Naive thymus-derived CD4-positive, alpha-beta T cell (primary cell): ENCODE measurements around the gene NDUFAF7. TPM values are rescaled to one million over a fixed set of nuclear protein-coding genes. Genes with fewer than 3 reads are reported as not detected.
A peak's percentile ranks its signal among the peaks of the same experiment; 100 is the strongest.

ENCODE experiments used
- ATAC-seq: fragments of 150-1000 bp; cut with Tn5 transposase; 2 replicates; pipeline ENCODE4 v1.10.0; 2021; ENCODE audit warnings: mild to moderate bottlenecking, moderate library complexity
- CTCF ChIA-PET: fragments of 350-600 bp; sonication (Branson Sonifier 250); formaldehyde crosslinking; loops from one replicate; lab custom pipeline; 2021; ENCODE audit warnings: antibody characterized with exemption; lab: Charles Lee
- POLR2A ChIA-PET: fragments of 350-600 bp; sonication (Branson Sonifier 250); formaldehyde crosslinking; loops from one replicate; lab custom pipeline; 2021; ENCODE audit warnings: antibody characterized with exemption, inconsistent platforms; lab: Charles Lee
- DNase-seq, 9 donors: peaks; one replicate each; pipeline versions ENCODE4 v3.0.0 to v3.0.0-alpha.2; 2020 to 2022; ENCODE audit warnings: mixed read lengths in 1 of 9
- H3K27ac ChIP-seq: one replicate; pipeline ENCODE4 v1.7.0; 2013; ENCODE audit warnings: mild to moderate bottlenecking, low read depth, low read length, moderate library complexity
- H3K27me3 ChIP-seq, 2 donors: one replicate each; pipeline ENCODE4 v1.7.0; 2013; ENCODE audit warnings: low read length in 2 of 2, mild to moderate bottlenecking in 2 of 2, moderate library complexity in 2 of 2; ENCODE audit not compliant: control insufficient read depth in 2 of 2, insufficient read depth in 2 of 2
- H3K36me3 ChIP-seq, 3 experiments: 1 replicate in 2 of 3; 2 replicates in 1 of 3; pipeline ENCODE4 v1.7.0; 2013; ENCODE audit warnings: low read length in 3 of 3, mild to moderate bottlenecking in 3 of 3, moderate library complexity in 1 of 3; ENCODE audit not compliant: insufficient read depth in 3 of 3, control insufficient read depth in 2 of 3
- H3K4me1 ChIP-seq, 2 donors: one replicate each; pipeline ENCODE4 v1.7.0; 2013; ENCODE audit warnings: low read length in 2 of 2, mild to moderate bottlenecking in 2 of 2, moderate library complexity in 1 of 2; ENCODE audit not compliant: control insufficient read depth in 2 of 2, insufficient read depth in 2 of 2
- H3K4me3 ChIP-seq: 2 replicates; pipeline ENCODE4 v1.7.0; 2013; ENCODE audit warnings: mild to moderate bottlenecking, low read length
- H3K9me3 ChIP-seq, 3 experiments: 1 replicate in 2 of 3; 2 replicates in 1 of 3; pipeline ENCODE4 v1.7.0; 2013; ENCODE audit warnings: low read length in 3 of 3; ENCODE audit not compliant: control insufficient read depth in 2 of 3
- H3K27ac Mint-ChIP-seq, 9 donors: one replicate each; pipeline ENCODE4 v1.8.0; 2020 to 2022; ENCODE audit warnings: mixed read lengths in 9 of 9, mild to moderate bottlenecking in 8 of 9, moderate library complexity in 5 of 9, inconsistent platforms in 2 of 9
- H3K27me3 Mint-ChIP-seq, 5 donors: one replicate each; pipeline ENCODE4 v1.8.0; 2021 to 2022; ENCODE audit warnings: mixed read lengths in 5 of 5, mild to moderate bottlenecking in 1 of 5
- H3K36me3 Mint-ChIP-seq, 5 donors: one replicate each; pipeline ENCODE4 v1.8.0; 2020 to 2022; ENCODE audit warnings: mixed read lengths in 5 of 5, mild to moderate bottlenecking in 3 of 5, inconsistent platforms in 1 of 5
- H3K4me1 Mint-ChIP-seq, 7 donors: one replicate each; pipeline ENCODE4 v1.8.0; 2020 to 2022; ENCODE audit warnings: mixed read lengths in 7 of 7, mild to moderate bottlenecking in 3 of 7, inconsistent platforms in 1 of 7
- H3K4me3 Mint-ChIP-seq, 10 donors: one replicate each; pipeline ENCODE4 v1.8.0; 2020 to 2022; ENCODE audit warnings: mild to moderate bottlenecking in 10 of 10, mixed read lengths in 10 of 10, moderate library complexity in 6 of 10, inconsistent platforms in 2 of 10
- H3K9me3 Mint-ChIP-seq, 11 donors: one replicate each; pipeline ENCODE4 v1.8.0; 2020 to 2022; ENCODE audit warnings: mixed read lengths in 11 of 11, mild to moderate bottlenecking in 4 of 11, inconsistent platforms in 1 of 11, moderate library complexity in 1 of 11
- intact Hi-C, 2 donors: fragments of 100-400 bp; cut with micrococcal nuclease; formaldehyde crosslinking; loops; one replicate each; pipeline ENCODE4 v1.15.1; 2023
- polyA plus RNA-seq, 2 donors: library from polyadenylated mRNA; unstranded; fragments of 300-500 nt; fragmentation: Illumina TruSeq; gene quantifications; one replicate each; pipeline ENCODE4 v1.2.3, GENCODE V29; 2021
- total RNA-seq, 6 experiments: library from RNA in 5 of 6; stranded (reverse) in 5 of 6; gene quantifications; 1 replicate in 5 of 6; 2 replicates in 1 of 6; pipeline ENCODE4 v1.2.3 and lab custom pipeline; 2021 to 2026

Gene NDUFAF7
- total and polyA plus RNA-seq, 7 experiments from 2014 or later, result 9.5 to 38.2 (median 27.2) TPM

- H3K4me1 ChIP-seq, result no peaks in the 10 kb centered on the region
- DNase-seq (no peak), ATAC-seq (no peak)
- H3K4me3 Mint-ChIP-seq, result no peak overlapping the region
- CTCF ChIA-PET, result no interaction called here
- peak overlapping the region in 1 of 9 donors; percentile 13 for H3K27ac Mint-ChIP-seq
- no peaks in the 10 kb centered on the region for H3K27me3 Mint-ChIP-seq
- POLR2A ChIA-PET, result no interaction called here
- intact Hi-C loops, result no loop called here
- no peak overlapping the region for H3K4me3 ChIP-seq
- H3K9me3 Mint-ChIP-seq, result no peaks in the 10 kb centered on the region
- no peak overlapping the region for H3K27ac ChIP-seq
- H3K9me3 ChIP-seq, result no peaks in the 10 kb centered on the region
- peaks cover 0 to 33% (median 9%) of the 10 kb centered on the region in 3 experiments for H3K36me3 ChIP-seq
- H3K27me3 ChIP-seq, result no peaks in the 10 kb centered on the region
- peaks cover 3 to 7% (median 5%) of the 10 kb centered on the region in 7 donors for H3K4me1 Mint-ChIP-seq
- peaks cover 3 to 44% (median 20%) of the 10 kb centered on the region in 5 donors for H3K36me3 Mint-ChIP-seq
Observed at GRCh38 chr2:37267685-37268084, 36.2 kb downstream of the NDUFAF7 start.

- Mint-ChIP-seq H3K27ac (peak overlapping the region in 3 of 9 donors; percentile 1 to 41 (median 13)), H3K27me3 (no peaks in the 10 kb centered on the region)
Observed at GRCh38 chr2:37268111-37268510, 36.7 kb downstream of the NDUFAF7 start.

GRCh38 chr2:37271376-37272067 lies 40.1 kb downstream of the NDUFAF7 start:
- no peak for ATAC-seq

More at GRCh38 chr2:37268111-37268510, 36.7 kb downstream of the NDUFAF7 start:
- Histone ChIP-seq H3K4me1 (no peaks in the 10 kb centered on the region), H3K27me3 (no peaks in the 10 kb centered on the region), H3K27ac (no peak overlapping the region), H3K9me3 (no peaks in the 10 kb centered on the region), H3K4me3 (no peak overlapping the region), H3K36me3 (peaks cover 0 to 38% (median 9%) of the 10 kb centered on the region in 3 experiments)
- Mint-ChIP-seq H3K36me3 (peaks cover 3 to 41% (median 20%) of the 10 kb centered on the region in 5 donors), H3K4me3 (no peak overlapping the region), H3K9me3 (no peaks in the 10 kb centered on the region), H3K4me1 (peaks cover 0 to 7% (median 5%) of the 10 kb centered on the region in 7 donors)
- POLR2A ChIA-PET, result no interaction called here
- intact Hi-C loops, result no loop called here
- DNase-seq, result no peak
- CTCF ChIA-PET, result no interaction called here
- ATAC-seq, result no peak

GRCh38 chr2:37274359-37274965 lies 43.0 kb downstream of the NDUFAF7 start:
- ATAC-seq (no peak), DNase-seq (no peak)
- no peaks in the 10 kb centered on the region for H3K4me1 Mint-ChIP-seq
- no peaks in the 10 kb centered on the region for H3K9me3 Mint-ChIP-seq
- Histone ChIP-seq H3K27ac (no peak overlapping the region), H3K36me3 (peaks cover 0 to 46% (median 3%) of the 10 kb centered on the region in 3 experiments), H3K9me3 (no peaks in the 10 kb centered on the region), H3K27me3 (no peaks in the 10 kb centered on the region), H3K4me1 (no peaks in the 10 kb centered on the region), H3K4me3 (no peak overlapping the region)
- H3K36me3 Mint-ChIP-seq, result peaks cover 0 to 34% (median 8%) of the 10 kb centered on the region in 5 donors
- H3K27ac Mint-ChIP-seq, result peak overlapping the region in 1 of 9 donors; percentile 4
- POLR2A ChIA-PET, result no interaction called here
- no peaks in the 10 kb centered on the region for H3K27me3 Mint-ChIP-seq
- CTCF ChIA-PET, result no interaction called here
- no peak overlapping the region for H3K4me3 Mint-ChIP-seq
- intact Hi-C loops, result no loop called here

More at GRCh38 chr2:37271376-37272067, 40.1 kb downstream of the NDUFAF7 start:
- no peaks in the 10 kb centered on the region for H3K9me3 ChIP-seq
- no peaks in the 10 kb centered on the region for H3K4me1 ChIP-seq
- H3K4me3 ChIP-seq, result no peak overlapping the region
- peaks cover 0 to 7% (median 5%) of the 10 kb centered on the region in 7 donors for H3K4me1 Mint-ChIP-seq
- H3K27me3 Mint-ChIP-seq, result no peaks in the 10 kb centered on the region
- no peaks in the 10 kb centered on the region for H3K27me3 ChIP-seq
- POLR2A ChIA-PET, result no interaction called here
- H3K27ac ChIP-seq, result no peak overlapping the region
- peaks cover 2 to 41% (median 21%) of the 10 kb centered on the region in 5 donors for H3K36me3 Mint-ChIP-seq
- no peaks in the 10 kb centered on the region for H3K9me3 Mint-ChIP-seq
- intact Hi-C loops, result no loop called here
- DNase-seq, result no peak
- no peak overlapping the region for H3K27ac Mint-ChIP-seq
- CTCF ChIA-PET, result no interaction called here
- no peak overlapping the region for H3K4me3 Mint-ChIP-seq
- peaks cover 0 to 60% (median 9%) of the 10 kb centered on the region in 3 experiments for H3K36me3 ChIP-seq

GRCh38 chr2:37276291-37276690 lies 44.8 kb downstream of the NDUFAF7 start:
- H3K27ac ChIP-seq, result no peak overlapping the region
- H3K27ac Mint-ChIP-seq, result no peak overlapping the region
- CTCF ChIA-PET, result no interaction called here
- no peak overlapping the region for H3K4me3 Mint-ChIP-seq
- H3K4me1 ChIP-seq, result no peaks in the 10 kb centered on the region
- DNase-seq, result no peak
- no peaks in the 10 kb centered on the region for H3K27me3 Mint-ChIP-seq
- H3K36me3 Mint-ChIP-seq, result peaks cover 0 to 31% (median 5%) of the 10 kb centered on the region in 5 donors
- no peak for ATAC-seq
- no peak overlapping the region for H3K4me3 ChIP-seq
- H3K36me3 ChIP-seq, result peaks cover 0 to 45% (median 3%) of the 10 kb centered on the region in 3 experiments
- H3K4me1 Mint-ChIP-seq, result no peaks in the 10 kb centered on the region
- POLR2A ChIA-PET, result interaction anchor here (0.6 kb wide), 1 partner anchor 15 kb away, joined by 3 read pairs; no protein-coding TSS in a partner anchor
- intact Hi-C loops, result no loop called here
- H3K9me3 Mint-ChIP-seq, result no peaks in the 10 kb centered on the region
- no peaks in the 10 kb centered on the region for H3K9me3 ChIP-seq
- no peaks in the 10 kb centered on the region for H3K27me3 ChIP-seq

GRCh38 chr2:37281916-37282315 lies 50.5 kb downstream of the NDUFAF7 start:
- Histone ChIP-seq H3K36me3 (peaks cover 4 to 20% (median 6%) of the 10 kb centered on the region in 3 experiments), H3K4me3 (no peak overlapping the region), H3K9me3 (no peaks in the 10 kb centered on the region), H3K4me1 (no peaks in the 10 kb centered on the region), H3K27me3 (no peaks in the 10 kb centered on the region), H3K27ac (no peak overlapping the region)
- ChIA-PET POLR2A (no interaction called here), CTCF (no interaction called here)
- no peaks in the 10 kb centered on the region for H3K27me3 Mint-ChIP-seq
- H3K36me3 Mint-ChIP-seq, result peaks cover 0 to 26% (median 9%) of the 10 kb centered on the region in 5 donors
- H3K4me3 Mint-ChIP-seq, result no peak overlapping the region
- ATAC-seq, result no peak
- H3K27ac Mint-ChIP-seq, result peak overlapping the region in 1 of 9 donors; percentile 36
- no peaks in the 10 kb centered on the region for H3K9me3 Mint-ChIP-seq
- intact Hi-C loops, result loop anchor here in 1 of 2 donors (10.0 kb wide), 1 partner anchor 553 kb away; no protein-coding TSS in a partner anchor
- no peaks in the 10 kb centered on the region for H3K4me1 Mint-ChIP-seq
- DNase-seq, result no peak
